Body of pancreas (tissue), 4 donors: ENCODE results near the gene GTPBP3.

Experiments
- POLR2A ChIP-seq, 3 donors: fragments of 450-650 bp; IDR thresholded peaks; one replicate each; pipeline ENCODE4 v1.6.1; 2016; ENCODE audit warnings: antibody characterized with exemption in 3 of 3, mild to moderate bottlenecking in 2 of 3
- TF ChIP-seq, protein P1 (sequence below), 7 experiments: fragments of 450-650 bp in 4 of 7; fragments of 200-600 bp in 3 of 7; sonication (generic) in 3 of 7; IDR thresholded peaks; one replicate each; pipeline ENCODE4 v1.5.1; 2016 to 2019; ENCODE audit warnings: antibody characterized with exemption in 7 of 7

DNA sequence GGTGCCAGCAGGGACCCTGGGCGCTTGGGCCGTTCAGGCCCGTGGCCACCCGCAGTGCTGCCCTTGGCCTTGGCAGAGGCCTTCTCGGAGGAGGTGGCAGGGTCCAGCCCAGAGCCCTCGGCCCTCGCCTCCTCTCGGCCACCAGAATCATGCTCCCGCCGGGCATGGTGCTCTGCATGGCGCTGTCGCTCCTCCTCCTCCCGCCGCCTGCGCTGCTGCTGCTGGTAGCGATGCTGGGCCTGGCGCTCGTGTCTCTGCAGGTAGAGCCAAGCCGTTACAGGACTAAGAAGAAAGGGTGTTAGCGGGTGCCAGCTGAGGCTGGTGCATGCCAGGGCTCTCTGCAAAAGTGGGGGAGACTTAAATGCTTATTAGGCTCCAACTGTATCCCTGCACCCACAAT is 12.2 kb upstream of the GTPBP3 start:
- TF ChIP-seq POLR2A (IDR thresholded peaks at IDR 0.05): no peak
- TF ChIP-seq, protein P1, sequence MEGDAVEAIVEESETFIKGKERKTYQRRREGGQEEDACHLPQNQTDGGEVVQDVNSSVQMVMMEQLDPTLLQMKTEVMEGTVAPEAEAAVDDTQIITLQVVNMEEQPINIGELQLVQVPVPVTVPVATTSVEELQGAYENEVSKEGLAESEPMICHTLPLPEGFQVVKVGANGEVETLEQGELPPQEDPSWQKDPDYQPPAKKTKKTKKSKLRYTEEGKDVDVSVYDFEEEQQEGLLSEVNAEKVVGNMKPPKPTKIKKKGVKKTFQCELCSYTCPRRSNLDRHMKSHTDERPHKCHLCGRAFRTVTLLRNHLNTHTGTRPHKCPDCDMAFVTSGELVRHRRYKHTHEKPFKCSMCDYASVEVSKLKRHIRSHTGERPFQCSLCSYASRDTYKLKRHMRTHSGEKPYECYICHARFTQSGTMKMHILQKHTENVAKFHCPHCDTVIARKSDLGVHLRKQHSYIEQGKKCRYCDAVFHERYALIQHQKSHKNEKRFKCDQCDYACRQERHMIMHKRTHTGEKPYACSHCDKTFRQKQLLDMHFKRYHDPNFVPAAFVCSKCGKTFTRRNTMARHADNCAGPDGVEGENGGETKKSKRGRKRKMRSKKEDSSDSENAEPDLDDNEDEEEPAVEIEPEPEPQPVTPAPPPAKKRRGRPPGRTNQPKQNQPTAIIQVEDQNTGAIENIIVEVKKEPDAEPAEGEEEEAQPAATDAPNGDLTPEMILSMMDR (IDR thresholded peaks at IDR 0.05): no peak
